GM18498 (cell line): ENCODE measurements around the gene LRRC36.

Source experiments
- ATAC-seq: cut with Tn5 transposase; IDR thresholded peaks from one replicate; pipeline ENCODE4 v1.9.1; 2021; ENCODE audit warnings: mild to moderate bottlenecking, moderate library complexity; ENCODE audit not compliant: unreplicated experiment

The LRRC36 gene

GRCh38 chr16:67388191-67388590 lies 61.6 kb downstream of the LRRC36 start:
- ATAC-seq: no peak

- ATAC-seq: no peak
These were observed 62.0 kb downstream of the LRRC36 start for GRCh38 chr16:67388591-67388990.

- ATAC-seq: no peak
These were observed 63.5 kb downstream of the LRRC36 start for GRCh38 chr16:67389911-67390815.

GRCh38 chr16:67390816-67391423 lies 64.3 kb downstream of the LRRC36 start:
- ATAC-seq: no peak

DNA sequence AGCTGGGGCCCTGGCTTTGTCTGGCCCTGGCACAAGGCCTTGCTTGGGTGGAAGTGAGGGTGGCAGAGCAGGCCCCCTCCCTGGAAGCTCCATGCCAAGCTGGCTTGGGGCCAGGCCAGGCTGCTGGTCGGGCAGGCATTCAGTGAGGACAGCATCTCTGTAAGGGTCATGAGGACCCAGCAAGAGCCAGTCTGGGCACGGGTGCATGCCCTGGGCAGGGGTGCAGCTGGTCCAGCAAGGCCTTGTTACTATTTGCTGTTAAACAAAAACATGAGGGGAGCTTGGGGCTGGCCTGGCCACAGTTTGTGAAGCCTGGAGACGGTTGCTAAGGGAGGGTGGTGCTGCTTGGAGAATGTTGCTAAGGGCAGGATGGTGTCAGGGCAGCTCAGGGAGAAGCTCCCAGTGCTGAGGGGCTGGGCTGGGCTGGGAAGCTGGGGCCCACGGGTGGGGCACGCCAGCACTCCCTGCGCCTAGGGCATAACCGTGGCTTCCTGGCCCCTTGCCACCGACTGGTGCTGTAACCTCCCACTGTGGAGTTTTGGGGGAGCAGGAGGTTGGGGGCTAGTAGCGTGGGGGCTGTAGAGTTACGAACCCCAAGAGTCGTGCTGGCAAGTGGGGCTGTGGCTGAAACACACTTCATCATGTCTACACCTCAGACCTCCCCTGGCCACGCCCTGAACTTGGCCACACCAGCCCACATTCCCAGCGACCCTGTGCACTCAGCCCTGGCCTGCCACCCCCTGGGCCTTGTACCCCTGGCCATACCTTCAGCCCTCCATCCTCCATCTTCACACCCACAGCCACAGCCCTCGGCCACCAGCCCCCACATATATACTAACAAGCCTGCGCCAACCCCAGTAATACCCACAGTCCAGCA lies 65.0 kb downstream of the LRRC36 start:
- ATAC-seq: no peak

DNA sequence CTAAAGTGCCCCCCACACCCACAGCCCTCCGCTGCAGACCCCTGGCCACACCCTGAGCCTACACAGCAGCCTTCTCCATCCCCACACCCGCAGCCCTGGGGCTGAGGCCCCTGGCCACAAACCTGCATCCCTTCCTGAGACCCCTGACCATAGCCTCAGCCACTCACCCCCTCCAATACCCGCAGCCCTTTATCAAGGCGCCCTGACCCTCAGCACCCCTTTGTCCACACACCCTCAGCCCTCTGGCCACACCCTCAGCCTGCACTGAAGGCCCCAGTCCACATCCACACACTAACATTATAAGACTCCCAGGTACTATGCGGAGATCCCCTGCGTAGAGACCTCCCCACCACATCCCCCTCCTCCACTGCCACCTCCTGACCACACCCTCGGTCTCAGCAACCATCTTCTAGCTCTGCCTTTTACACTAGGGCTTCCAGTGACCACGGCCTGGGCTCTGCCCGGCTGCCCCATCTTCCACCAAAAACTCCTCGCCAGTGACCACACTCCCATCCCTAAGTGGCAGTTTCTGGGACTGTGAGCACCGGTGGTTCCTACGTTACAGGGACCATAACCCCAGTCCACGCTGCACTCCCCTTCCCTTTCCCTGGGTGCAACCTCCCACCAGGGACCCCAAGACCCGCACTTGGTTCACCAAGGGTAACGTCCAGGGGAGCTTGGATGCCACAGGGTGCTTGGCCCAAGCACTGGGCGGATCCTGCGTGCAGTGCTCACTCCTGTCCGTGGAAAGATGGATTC lies 65.9 kb downstream of the LRRC36 start:
- ATAC-seq: no peak

GRCh38 chr16:67393111-67393787 lies 66.6 kb downstream of the LRRC36 start, which contains the start of gene TPPP3:
TSS of gene TPPP3 (minus strand) at chr16:67393498. CDS start at chr16:67391111, 2,387 bp downstream.
- ATAC-seq: no peak

- ATAC-seq: no peak
These were observed 67.2 kb downstream of the LRRC36 start for GRCh38 chr16:67393788-67394154.

GRCh38 chr16:67394155-67395104 lies 67.8 kb downstream of the LRRC36 start:
- ATAC-seq: no peak

- ATAC-seq: no peak
These were observed 68.5 kb downstream of the LRRC36 start for GRCh38 chr16:67395105-67395457.

DNA sequence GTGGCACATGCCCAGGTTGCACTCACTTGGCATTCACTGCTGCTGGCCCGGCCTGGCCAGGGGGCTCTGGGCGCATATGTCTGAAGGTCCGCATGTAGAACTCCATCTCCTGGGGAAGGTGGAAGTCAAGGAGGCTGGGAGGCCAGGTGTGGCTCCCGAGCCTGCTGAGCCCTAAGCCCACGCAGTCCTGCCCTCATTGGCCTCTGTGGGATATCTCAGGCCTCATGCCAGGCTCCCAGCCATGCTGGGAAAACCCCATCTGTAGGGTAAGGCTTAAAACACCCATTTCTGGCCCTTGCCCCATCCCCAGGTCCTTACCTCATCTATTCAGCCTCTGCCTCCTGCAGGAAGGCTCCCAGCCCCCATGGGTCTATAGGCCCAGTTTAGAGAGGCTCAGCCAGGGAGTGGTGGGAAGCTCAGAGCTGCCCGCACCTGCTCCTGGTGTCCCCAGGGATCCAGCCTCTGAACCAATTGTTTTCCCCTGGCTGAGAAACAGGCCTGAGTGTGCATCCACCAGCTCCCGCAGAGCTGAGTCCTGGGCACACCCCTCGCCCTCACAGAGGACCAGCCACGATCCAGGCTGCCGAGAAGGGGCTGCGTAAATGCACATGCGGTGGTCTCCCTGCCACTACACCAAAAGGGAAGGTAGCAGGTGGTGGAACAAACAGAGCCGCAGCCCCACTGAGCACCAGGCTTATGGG lies 69.0 kb downstream of the LRRC36 start:
- no peak for ATAC-seq

- no peak for ATAC-seq
These were observed 69.8 kb downstream of the LRRC36 start for GRCh38 chr16:67396159-67397035.

DNA sequence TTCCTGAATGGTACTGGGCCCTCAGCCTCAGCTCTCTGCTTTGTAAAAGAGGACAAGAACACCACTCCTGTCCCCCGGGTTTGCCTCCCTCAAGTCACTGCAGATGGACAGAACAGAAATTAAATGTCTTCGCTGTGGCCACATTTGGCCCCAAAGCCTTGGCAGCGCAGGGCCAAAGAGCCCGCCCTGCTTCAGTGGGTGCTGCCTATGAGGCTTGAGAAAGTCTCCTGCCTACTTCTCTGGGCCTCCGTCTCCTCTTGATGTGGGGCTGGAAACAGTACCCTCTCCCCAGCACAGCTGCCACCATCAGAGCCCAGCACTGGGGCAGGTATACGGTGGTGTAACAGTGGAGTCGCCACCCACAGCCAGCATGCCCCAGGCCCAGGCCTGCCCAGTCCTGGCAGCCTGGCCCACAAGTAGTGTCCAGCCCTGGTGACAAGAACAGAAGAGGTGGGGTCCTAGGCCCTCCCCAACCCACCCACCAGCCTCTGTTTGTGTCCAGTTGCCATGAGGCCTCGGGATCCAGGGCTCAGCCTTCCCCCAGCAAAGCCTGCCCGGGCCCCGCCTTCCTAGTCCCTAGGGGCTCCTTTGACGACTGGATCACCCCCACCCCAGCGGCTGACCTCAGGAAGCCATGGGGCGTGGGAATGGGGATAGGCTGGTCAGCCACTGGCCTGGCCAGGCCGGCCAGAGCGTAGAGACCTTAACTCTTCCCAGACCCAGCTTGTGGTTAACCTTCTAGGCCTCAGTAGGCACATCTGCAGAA lies 70.6 kb downstream of the LRRC36 start:
- no peak for ATAC-seq

GRCh38 chr16:67397812-67398545 lies 71.4 kb downstream of the LRRC36 start:
- no peak for ATAC-seq

GRCh38 chr16:67398546-67399217 lies 72.1 kb downstream of the LRRC36 start:
- ATAC-seq: no peak
